ENCODE data around the gene MEIOSIN. TPM values are rescaled to one million over a fixed set of nuclear protein-coding genes. Genes with fewer than 3 reads are reported as not detected.

The MEIOSIN gene
- total and polyA plus RNA-seq, 9 of the 15 experiments (the other 6 are each of a cell fraction or from before 2014, with no cell fraction given): 0.06 to 2.0 (median 0.76) TPM

DNA sequence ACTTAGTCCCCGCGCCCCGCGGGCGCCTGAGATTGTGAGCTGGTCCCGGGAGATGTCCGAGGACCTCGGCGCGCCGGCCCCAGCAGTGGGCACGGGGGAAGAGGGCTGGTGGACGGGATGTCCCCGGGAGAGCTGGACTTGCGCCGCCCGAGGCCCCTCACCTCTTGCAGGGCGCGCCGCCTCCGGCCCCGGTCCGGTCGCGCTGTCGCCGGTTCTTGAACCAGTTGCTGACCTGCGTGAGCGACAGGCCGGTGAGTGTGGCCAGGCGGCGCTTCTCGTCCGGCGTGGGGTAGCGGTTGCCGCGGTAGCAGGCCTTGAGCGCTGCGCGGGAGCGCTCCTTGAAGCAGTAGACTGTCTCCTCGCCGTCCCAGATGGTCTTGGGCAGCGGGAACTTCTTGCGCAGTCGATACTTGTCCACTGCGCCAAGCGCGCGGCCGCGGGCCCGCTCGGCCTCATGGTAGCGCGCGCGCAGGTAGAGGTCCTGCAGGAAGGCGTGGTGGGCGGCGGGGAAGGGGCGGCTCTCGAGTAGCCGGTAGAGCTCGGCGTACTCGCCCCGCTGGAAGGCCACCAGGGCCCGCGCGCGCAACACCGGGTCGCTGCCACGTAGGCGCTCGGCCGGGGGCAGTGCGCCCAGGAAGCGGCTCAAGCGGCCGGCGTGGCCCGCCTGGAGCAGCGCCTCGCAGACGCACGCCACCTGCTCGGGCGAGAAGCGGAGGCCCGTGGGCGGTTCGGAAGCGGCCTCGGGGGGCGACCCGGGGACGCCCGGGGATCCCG, 34.8 kb downstream of the MEIOSIN start (continued):
- TF ChIP-seq, protein P1, sequence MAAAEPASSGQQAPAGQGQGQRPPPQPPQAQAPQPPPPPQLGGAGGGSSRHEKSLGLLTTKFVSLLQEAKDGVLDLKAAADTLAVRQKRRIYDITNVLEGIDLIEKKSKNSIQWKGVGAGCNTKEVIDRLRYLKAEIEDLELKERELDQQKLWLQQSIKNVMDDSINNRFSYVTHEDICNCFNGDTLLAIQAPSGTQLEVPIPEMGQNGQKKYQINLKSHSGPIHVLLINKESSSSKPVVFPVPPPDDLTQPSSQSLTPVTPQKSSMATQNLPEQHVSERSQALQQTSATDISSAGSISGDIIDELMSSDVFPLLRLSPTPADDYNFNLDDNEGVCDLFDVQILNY (CRISPR knock-in tag; IDR thresholded peaks at IDR 0.05): no peak
- no peak for TF ChIP-seq ZNF354B (CRISPR knock-in tag; IDR thresholded peaks at IDR 0.05)
- TF ChIP-seq NR2C1 (IDR thresholded peaks at IDR 0.05): no peak
- TF ChIP-seq NR2C1 (tag; IDR thresholded peaks at IDR 0.05): no peak
- no peak for TF ChIP-seq FOXK2 (conservative IDR thresholded peaks at IDR 0.05 in 1 of 2, IDR thresholded peaks at IDR 0.05 in 1 of 2; ENCODE audit: low read depth in 2 of 2)
- TF ChIP-seq ZNF584 (CRISPR knock-in tag; IDR thresholded peaks at IDR 0.05; ENCODE audit: low read depth): no peak
- TF ChIP-seq CEBPG (CRISPR knock-in tag; IDR thresholded peaks at IDR 0.05): 0 out of 2 replicates have a peak, but pooled peaks have one; percentile 42
- TF ChIP-seq CEBPG (tag; conservative IDR thresholded peaks at IDR 0.05 in 1 of 2, IDR thresholded peaks at IDR 0.05 in 1 of 2): no peak
- TF ChIP-seq MYC (IDR thresholded peaks at IDR 0.05; ENCODE audit: low read depth, low read length): peak; percentile 74
- peak; percentile 54; the same call in 1 of the 2 replicates for TF ChIP-seq MYC (CRISPR knock-in tag; IDR thresholded peaks at IDR 0.05; ENCODE audit: borderline replicate concordance, low read depth)
- TF ChIP-seq ZC3H4 (CRISPR knock-in tag; IDR thresholded peaks at IDR 0.05; ENCODE audit: borderline replicate concordance): no peak
- TF ChIP-seq HNRNPH1 (optimal IDR thresholded peaks at IDR 0.05; ENCODE audit: low read depth, low read length): no peak
- TF ChIP-seq ARID1B (IDR thresholded peaks at IDR 0.05): no peak
- no peak for TF ChIP-seq RCOR1 (IDR thresholded peaks at IDR 0.05; ENCODE audit: borderline replicate concordance in 1 of 2, low read depth in 2 of 2, low read length in 2 of 2)
- TF ChIP-seq POLR2B (IDR thresholded peaks at IDR 0.05; ENCODE audit: low read depth, partially characterized antibody): peak; percentile 28
- no peak for TF ChIP-seq ZNF282 (CRISPR knock-in tag; IDR thresholded peaks at IDR 0.05)
- TF ChIP-seq ZNF717 (CRISPR knock-in tag; IDR thresholded peaks at IDR 0.05): no peak
- TF ChIP-seq, protein P2, sequence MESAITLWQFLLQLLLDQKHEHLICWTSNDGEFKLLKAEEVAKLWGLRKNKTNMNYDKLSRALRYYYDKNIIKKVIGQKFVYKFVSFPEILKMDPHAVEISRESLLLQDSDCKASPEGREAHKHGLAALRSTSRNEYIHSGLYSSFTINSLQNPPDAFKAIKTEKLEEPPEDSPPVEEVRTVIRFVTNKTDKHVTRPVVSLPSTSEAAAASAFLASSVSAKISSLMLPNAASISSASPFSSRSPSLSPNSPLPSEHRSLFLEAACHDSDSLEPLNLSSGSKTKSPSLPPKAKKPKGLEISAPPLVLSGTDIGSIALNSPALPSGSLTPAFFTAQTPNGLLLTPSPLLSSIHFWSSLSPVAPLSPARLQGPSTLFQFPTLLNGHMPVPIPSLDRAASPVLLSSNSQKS (CRISPR knock-in tag; IDR thresholded peaks at IDR 0.05): no peak
- TF ChIP-seq, protein P3, sequence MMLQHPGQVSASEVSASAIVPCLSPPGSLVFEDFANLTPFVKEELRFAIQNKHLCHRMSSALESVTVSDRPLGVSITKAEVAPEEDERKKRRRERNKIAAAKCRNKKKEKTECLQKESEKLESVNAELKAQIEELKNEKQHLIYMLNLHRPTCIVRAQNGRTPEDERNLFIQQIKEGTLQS (IDR thresholded peaks at IDR 0.05): no peak
- TF ChIP-seq, protein P3 (CRISPR knock-in tag; conservative IDR thresholded peaks at IDR 0.05): no peak
- peak; percentile 89 for TF ChIP-seq CHD1 (IDR thresholded peaks at IDR 0.05; ENCODE audit: low read length)
- TF ChIP-seq PPARD (CRISPR knock-in tag; IDR thresholded peaks at IDR 0.05): no peak
- no peak for TF ChIP-seq CHD2 (IDR thresholded peaks at IDR 0.05; ENCODE audit: low read depth, low read length)
- no peak for TF ChIP-seq PURB (CRISPR knock-in tag; IDR thresholded peaks at IDR 0.05; ENCODE audit: low read depth)
- TF ChIP-seq LARP7 (IDR thresholded peaks at IDR 0.05): no peak
- TF ChIP-seq EP400 (IDR thresholded peaks at IDR 0.05): peak; percentile 43; the same call in 1 of the 2 replicates
- TF ChIP-seq TCFL5 (CRISPR knock-in tag; conservative IDR thresholded peaks at IDR 0.05): no peak
